ENCODE data around the gene SLC1A2.

DNA sequence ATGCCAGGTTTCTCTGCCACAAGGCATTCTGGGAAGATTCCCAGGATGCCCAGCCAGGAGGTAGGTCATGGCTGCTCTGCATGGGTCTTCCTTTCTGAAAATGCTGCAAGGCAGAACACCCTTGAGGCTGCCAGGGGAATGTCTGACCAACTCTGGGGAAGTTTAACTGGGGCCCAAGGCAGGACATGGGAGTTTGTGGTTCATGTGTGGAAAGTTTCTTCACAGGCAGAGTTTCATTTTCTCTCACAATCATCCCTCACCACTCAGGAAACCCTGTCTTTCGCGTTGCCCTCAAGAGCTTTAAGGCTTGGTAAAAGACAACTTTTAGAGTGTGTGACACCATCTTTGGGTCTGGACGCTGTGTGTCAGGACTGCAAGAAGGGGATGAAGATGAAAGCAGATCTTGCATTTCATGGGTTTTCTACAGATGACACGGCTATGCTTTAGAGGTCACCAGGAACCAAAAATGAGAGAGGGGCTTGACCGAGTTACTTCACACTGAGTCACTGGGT is 146.9 kb downstream of the SLC1A2 start:
- TF ChIP-seq, protein P1, sequence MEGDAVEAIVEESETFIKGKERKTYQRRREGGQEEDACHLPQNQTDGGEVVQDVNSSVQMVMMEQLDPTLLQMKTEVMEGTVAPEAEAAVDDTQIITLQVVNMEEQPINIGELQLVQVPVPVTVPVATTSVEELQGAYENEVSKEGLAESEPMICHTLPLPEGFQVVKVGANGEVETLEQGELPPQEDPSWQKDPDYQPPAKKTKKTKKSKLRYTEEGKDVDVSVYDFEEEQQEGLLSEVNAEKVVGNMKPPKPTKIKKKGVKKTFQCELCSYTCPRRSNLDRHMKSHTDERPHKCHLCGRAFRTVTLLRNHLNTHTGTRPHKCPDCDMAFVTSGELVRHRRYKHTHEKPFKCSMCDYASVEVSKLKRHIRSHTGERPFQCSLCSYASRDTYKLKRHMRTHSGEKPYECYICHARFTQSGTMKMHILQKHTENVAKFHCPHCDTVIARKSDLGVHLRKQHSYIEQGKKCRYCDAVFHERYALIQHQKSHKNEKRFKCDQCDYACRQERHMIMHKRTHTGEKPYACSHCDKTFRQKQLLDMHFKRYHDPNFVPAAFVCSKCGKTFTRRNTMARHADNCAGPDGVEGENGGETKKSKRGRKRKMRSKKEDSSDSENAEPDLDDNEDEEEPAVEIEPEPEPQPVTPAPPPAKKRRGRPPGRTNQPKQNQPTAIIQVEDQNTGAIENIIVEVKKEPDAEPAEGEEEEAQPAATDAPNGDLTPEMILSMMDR (IDR thresholded peaks at IDR 0.05; ENCODE audit: low read depth, low read length), result no peak
- TF ChIP-seq EZH2phosphoT487 (IDR thresholded peaks at IDR 0.05; ENCODE audit: low read depth), result no peak
